Fibroblast of the aortic adventitia (primary cell): ENCODE results near the gene MT4. TPM values are rescaled to one million over a fixed set of nuclear protein-coding genes. Genes with fewer than 3 reads are reported as not detected.

ENCODE experiments used
- DNase-seq: peaks from one replicate; pipeline ENCODE4 v3.0.0-alpha.2; 2010; ENCODE audit warnings: low read depth
- H3K4me3 ChIP-seq: 2 replicates; pipeline ENCODE4 v1.5.1; 2011; ENCODE audit warnings: low read depth, mild to moderate bottlenecking, control low read depth, low read length, moderate library complexity
- total RNA-seq: library from RNA; depleted of rRNA; stranded (reverse); fragments of >200 nt; gene quantifications from 2 replicates; pipeline ENCODE4 v1.2.3, GENCODE V29; 2012; ENCODE audit warnings: low replicate concordance
- TF ChIP-seq, protein P1 (sequence below): IDR thresholded peaks from 2 replicates; pipeline ENCODE4 v1.5.1; 2011; ENCODE audit warnings: mild to moderate bottlenecking, low read length, control low read depth, inconsistent platforms; ENCODE audit not compliant: insufficient read depth

MT4 gene
- total RNA-seq, 1 donor: not detected

DNA sequence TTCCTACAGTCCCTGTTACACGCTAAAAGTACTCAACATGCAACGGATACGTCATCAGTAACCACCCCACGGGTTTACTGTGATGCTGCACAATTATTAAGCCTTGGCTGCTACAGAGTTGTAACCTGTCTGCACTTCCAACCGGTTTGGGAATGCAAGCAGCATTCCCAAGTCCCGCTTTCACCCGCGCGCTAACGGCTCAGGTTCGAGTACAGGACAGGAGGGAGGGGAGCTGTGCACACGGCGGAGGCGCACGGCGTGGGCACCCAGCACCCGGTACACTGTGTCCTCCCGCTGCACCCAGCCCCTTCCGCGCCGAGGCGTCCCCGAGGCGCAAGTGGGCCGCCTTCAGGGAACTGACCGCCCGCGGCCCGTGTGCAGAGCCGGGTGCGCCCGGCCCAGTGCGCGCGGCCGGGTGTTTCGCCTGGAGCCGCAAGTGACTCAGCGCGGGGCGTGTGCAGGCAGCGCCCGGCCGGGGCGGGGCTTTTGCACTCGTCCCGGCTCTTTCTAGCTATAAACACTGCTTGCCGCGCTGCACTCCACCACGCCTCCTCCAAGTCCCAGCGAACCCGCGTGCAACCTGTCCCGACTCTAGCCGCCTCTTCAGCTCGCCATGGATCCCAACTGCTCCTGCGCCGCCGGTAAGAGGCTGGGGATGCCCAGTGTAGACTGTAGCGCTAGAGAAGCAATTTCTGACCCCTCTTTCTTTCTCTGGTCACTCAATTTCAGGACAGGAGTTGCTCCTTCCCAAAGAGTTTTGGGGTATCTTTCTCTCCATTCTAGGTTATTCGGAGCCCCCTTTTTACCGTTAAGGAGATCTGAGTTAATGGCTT lies 43.4 kb downstream of the MT4 start, which contains the start of gene MT2A:
Gene MT2A (plus strand): TSS at position 542 of the 833 bp plus-strand sequence. CDS start 72 bp downstream, at position 614.
- DNase-seq: peak; percentile 95
- peak within 1 kb of the TSS; percentile 76 for H3K4me3 ChIP-seq
- TF ChIP-seq, protein P1, sequence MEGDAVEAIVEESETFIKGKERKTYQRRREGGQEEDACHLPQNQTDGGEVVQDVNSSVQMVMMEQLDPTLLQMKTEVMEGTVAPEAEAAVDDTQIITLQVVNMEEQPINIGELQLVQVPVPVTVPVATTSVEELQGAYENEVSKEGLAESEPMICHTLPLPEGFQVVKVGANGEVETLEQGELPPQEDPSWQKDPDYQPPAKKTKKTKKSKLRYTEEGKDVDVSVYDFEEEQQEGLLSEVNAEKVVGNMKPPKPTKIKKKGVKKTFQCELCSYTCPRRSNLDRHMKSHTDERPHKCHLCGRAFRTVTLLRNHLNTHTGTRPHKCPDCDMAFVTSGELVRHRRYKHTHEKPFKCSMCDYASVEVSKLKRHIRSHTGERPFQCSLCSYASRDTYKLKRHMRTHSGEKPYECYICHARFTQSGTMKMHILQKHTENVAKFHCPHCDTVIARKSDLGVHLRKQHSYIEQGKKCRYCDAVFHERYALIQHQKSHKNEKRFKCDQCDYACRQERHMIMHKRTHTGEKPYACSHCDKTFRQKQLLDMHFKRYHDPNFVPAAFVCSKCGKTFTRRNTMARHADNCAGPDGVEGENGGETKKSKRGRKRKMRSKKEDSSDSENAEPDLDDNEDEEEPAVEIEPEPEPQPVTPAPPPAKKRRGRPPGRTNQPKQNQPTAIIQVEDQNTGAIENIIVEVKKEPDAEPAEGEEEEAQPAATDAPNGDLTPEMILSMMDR: no peak

DNA sequence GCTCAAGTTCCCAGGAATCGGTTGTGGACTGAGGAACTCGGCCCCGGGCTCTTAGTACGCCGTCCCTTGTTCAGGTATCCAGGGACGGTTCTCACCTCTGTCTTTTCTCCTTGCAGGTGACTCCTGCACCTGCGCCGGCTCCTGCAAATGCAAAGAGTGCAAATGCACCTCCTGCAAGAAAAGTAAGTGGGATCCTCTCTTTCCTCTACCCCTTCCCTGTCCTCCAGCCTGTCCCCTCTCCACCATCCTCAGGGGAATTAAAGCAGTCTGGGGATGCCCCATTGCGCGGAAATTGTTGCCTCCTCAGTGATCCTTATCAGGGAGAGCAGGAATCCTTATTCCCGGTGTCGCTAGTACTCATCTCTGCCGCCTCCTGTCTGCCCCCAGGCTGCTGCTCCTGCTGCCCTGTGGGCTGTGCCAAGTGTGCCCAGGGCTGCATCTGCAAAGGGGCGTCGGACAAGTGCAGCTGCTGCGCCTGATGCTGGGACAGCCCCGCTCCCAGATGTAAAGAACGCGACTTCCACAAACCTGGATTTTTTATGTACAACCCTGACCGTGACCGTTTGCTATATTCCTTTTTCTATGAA lies 44.1 kb downstream of the MT4 start:
- H3K4me3 ChIP-seq: peak overlapping the region; percentile 76
- TF ChIP-seq, protein P1: no peak
- DNase-seq: peak; percentile 21

DNA sequence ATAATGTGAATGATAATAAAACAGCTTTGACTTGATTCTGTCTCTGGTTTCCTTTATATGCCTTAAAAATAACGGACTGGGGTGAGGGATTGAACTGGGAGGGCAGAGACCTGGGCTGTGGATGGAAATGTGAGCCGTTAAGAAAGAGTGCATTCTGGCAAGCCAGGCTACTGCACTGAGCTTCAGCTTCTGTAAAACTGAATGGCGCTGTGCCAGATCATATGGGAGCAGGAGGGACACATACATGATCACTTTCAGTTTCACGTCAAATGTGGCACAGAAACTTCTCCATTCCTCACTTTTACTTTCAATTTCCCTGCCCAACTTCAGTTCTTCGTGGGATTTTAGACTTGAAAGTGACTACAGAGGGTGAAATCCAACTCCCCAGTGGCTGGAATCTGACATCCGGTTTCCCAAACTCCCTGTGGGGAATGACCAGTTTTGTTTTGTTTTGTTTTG lies 44.6 kb downstream of the MT4 start:
- peak; percentile 88 for DNase-seq
- H3K4me3 ChIP-seq: peak overlapping the region; percentile 76
- TF ChIP-seq, protein P1: no peak

DNA sequence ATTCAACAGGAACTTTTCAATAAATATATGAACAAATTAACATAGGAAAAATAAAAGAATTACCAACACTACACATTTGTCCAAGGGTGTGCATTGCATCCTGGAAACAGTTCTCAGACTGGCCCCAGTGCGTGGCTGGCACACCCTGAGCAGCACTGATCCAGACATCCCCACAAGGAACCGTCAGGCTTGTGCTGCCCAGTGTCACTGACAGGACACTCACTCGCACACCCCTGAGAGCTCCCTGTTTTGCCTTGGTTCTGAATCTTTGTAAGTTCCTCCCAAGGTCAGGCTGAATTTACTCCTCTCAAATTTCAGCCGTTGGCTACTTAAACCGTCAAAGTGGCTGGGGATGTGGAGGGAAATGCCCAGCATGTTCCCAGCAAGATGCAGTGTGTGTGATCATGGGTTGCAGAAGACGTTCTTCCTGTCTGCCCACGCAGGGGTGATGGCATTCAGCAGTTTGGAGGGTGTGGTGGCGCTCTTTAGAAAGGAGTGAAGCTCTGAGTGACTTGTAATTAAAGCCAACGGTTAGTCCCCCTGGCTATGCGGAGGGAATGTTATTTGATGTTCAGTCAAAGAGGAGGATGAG lies 45.2 kb downstream of the MT4 start:
- peak overlapping the region; percentile 76 for H3K4me3 ChIP-seq
- TF ChIP-seq, protein P1: no peak
- DNase-seq: peak; percentile 90

DNA sequence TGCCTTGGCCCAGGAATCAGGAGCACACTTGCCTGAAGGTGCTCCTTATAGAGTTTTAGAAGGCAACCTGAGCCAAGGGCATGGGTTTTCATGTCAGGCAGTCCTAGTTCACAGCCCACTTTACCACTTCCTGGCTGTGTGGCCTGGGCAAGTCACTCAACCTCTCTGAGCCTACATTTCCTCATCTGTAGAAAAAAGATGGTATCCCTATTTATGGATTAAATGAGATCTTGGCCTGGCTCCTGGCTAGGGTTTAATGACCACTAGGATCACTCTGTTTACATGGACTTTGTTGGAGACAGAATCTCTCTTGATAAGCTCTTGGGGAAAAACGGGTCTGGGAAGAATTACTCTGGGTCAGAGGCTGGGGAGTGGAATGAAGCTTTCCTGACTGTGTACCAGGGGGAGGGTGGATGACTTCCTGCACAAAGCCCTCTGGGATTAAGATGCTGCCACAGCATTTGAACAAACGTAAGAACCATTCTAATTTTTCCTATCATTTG lies 45.8 kb downstream of the MT4 start:
- no peak overlapping the region for H3K4me3 ChIP-seq
- TF ChIP-seq, protein P1: no peak
- DNase-seq: peak; percentile 66

DNA sequence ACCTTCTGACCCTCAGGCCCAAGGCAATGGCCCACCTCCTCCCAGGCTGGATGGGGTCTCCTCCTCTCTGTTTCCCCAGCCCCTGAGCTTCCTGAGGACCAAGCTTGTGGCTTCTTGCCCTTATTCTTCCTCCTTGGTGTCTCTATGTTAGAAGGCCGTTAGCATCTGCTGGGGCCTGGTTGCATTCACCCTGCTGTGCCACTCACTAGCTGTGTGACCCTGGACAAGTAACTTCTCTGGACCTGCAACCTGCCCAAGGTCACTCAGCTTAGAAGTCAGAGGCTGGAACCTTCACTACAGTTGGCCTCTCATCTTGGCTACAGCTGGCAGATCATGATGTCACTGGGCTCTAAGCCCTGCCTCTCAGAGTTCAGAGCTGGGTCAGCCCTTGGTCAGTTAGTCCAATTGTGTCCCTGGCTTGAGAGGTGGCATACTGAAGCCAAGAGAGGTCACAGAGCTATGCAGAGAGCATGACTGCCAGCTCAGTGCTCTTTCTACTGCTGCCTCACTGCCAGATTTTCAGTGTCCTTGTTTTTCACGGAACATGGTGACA lies 46.5 kb downstream of the MT4 start:
- TF ChIP-seq, protein P1: no peak
- DNase-seq: peak; percentile 76
- H3K4me3 ChIP-seq: no peak overlapping the region
